GM19397 (cell line): ENCODE results near the gene BSPRY.
"Not testable (repeated sequence)": the region's sequence is repeated elsewhere in the genome, so short reads cannot be mapped to it uniquely, and the experiment has no call there.

ENCODE experiments used
- ATAC-seq: cut with Tn5 transposase; IDR thresholded peaks from one replicate; pipeline ENCODE4 v1.9.1; 2021; ENCODE audit warnings: mild to moderate bottlenecking, moderate library complexity; ENCODE audit not compliant: unreplicated experiment

The BSPRY gene

GRCh38 chr9:113368982-113369854 lies 19.9 kb downstream of the BSPRY start:
- ATAC-seq = no peak

GRCh38 chr9:113369855-113370140 lies 20.5 kb downstream of the BSPRY start:
- ATAC-seq = no peak

- ATAC-seq = no peak
Observed at GRCh38 chr9:113370806-113371325, 21.5 kb downstream of the BSPRY start.

GRCh38 chr9:113372059-113372458 lies 22.7 kb downstream of the BSPRY start:
- no peak for ATAC-seq

- ATAC-seq = no peak
Observed at GRCh38 chr9:113373256-113373655, 23.9 kb downstream of the BSPRY start.

- ATAC-seq = no peak
Observed at GRCh38 chr9:113373676-113374392, 24.5 kb downstream of the BSPRY start.

- ATAC-seq = no peak
Observed at GRCh38 chr9:113375057-113376023, 26.0 kb downstream of the BSPRY start.

- peak; percentile 76 for ATAC-seq
Observed at GRCh38 chr9:113376634-113377567, 27.6 kb downstream of the BSPRY start, which contains the start of gene HDHD3. HDHD3 (minus strand) TSS chr9:113376986; CDS start chr9:113374354, 2,632 bp downstream.

GRCh38 chr9:113379094-113379828 lies 29.9 kb downstream of the BSPRY start:
- not testable (repeated sequence) for ATAC-seq

GRCh38 chr9:113379829-113380210 lies 30.5 kb downstream of the BSPRY start:
- not testable (repeated sequence) for ATAC-seq

- no peak for ATAC-seq
Observed at GRCh38 chr9:113380869-113381378, 31.6 kb downstream of the BSPRY start.

- not testable (repeated sequence) for ATAC-seq
Observed at GRCh38 chr9:113381441-113381840, 32.1 kb downstream of the BSPRY start.

GRCh38 chr9:113381909-113382411 lies 32.6 kb downstream of the BSPRY start:
- no peak for ATAC-seq

GRCh38 chr9:113386571-113387393 lies 37.4 kb downstream of the BSPRY start:
- ATAC-seq = no peak

- no peak for ATAC-seq
Observed at GRCh38 chr9:113387560-113388230, 38.4 kb downstream of the BSPRY start.

- ATAC-seq = no peak
Observed at GRCh38 chr9:113388833-113389232, 39.5 kb downstream of the BSPRY start.

GRCh38 chr9:113389451-113389850 lies 40.1 kb downstream of the BSPRY start:
- ATAC-seq = no peak
